IMR-90 (cell line): ENCODE measurements around the gene CD248. TPM values are rescaled to one million over a fixed set of nuclear protein-coding genes. Genes with fewer than 3 reads are reported as not detected.

ENCODE experiments used
- ATAC-seq: fragments of 200-7000 bp; cut with Tn5 transposase; 2 replicates; pipeline ENCODE4 v1.9.1; 2020; ENCODE audit warnings: low read depth, mild to moderate bottlenecking, moderate library complexity
- BruUV-seq: library from RNA; stranded (reverse); fragments of 400-500 nt; replicated peaks from 2 replicates; lab custom pipeline; 2021; lab: Mats Ljungman, UMichigan
- CTCF ChIA-PET: fragments of 300-600 bp; formaldehyde crosslinking; extraction: SDS; loops from one replicate; lab custom pipeline; 2021; ENCODE audit warnings: antibody characterized with exemption; lab: Yijun Ruan, JAX
- POLR2A ChIA-PET: fragments of 300-600 bp; sonication (Branson Sonifier 250); formaldehyde crosslinking; loops from one replicate; lab custom pipeline; 2022; ENCODE audit warnings: antibody characterized with exemption; ENCODE audit not compliant: unreplicated experiment; lab: Charles Lee
- DNase-seq: peaks from one replicate; pipeline ENCODE4 v3.0.0; 2013
- H2AFZ ChIP-seq: replicated peaks from 2 replicates; pipeline ENCODE3; 2013; ENCODE audit warnings: low read length, mild to moderate bottlenecking; ENCODE audit not compliant: poor library complexity
- H2AK5ac ChIP-seq: 2 replicates; pipeline ENCODE4 v1.6.1; 2013; ENCODE audit warnings: low read depth, low read length, inconsistent platforms
- H2AK9ac ChIP-seq: replicated peaks from 2 replicates; pipeline ENCODE3; 2013; ENCODE audit warnings: mild to moderate bottlenecking, low read depth, low read length, moderate library complexity; ENCODE audit not compliant: poor library complexity
- H2BK120ac ChIP-seq: 2 replicates; pipeline ENCODE4 v1.6.1; 2013; ENCODE audit warnings: low read depth, low read length, inconsistent platforms
- H2BK15ac ChIP-seq: 3 replicates; pipeline ENCODE4 v1.6.1; 2013; ENCODE audit warnings: low read depth, low read length, inconsistent platforms
- H2BK20ac ChIP-seq: 2 replicates; pipeline ENCODE4 v1.6.1; 2013; ENCODE audit warnings: low read depth, mild to moderate bottlenecking, inconsistent platforms, low read length, moderate library complexity
- H2BK5ac ChIP-seq: 2 replicates; pipeline ENCODE4 v1.6.1; 2013; ENCODE audit warnings: mild to moderate bottlenecking, low read depth, low read length, inconsistent platforms; ENCODE audit not compliant: poor library complexity, severe bottlenecking
- H3K14ac ChIP-seq: replicated peaks from 2 replicates; pipeline ENCODE4 v1.6.1; 2013; ENCODE audit warnings: low read depth, low read length, inconsistent platforms
- H3K18ac ChIP-seq: 2 replicates; pipeline ENCODE4 v1.6.1; 2013; ENCODE audit warnings: low read depth, low read length, control low read depth
- H3K23ac ChIP-seq: 2 replicates; pipeline ENCODE4 v1.6.1; 2013; ENCODE audit warnings: low read depth, low read length, inconsistent platforms
- H3K27ac ChIP-seq: 2 replicates; pipeline ENCODE4 v1.5.1; 2013; ENCODE audit warnings: mild to moderate bottlenecking, control low read depth, low read length; ENCODE audit not compliant: insufficient read depth
- H3K27me3 ChIP-seq: 2 replicates; pipeline ENCODE4 v1.6.1; 2013; ENCODE audit warnings: low read length; ENCODE audit not compliant: control insufficient read depth, insufficient read depth
- H3K36me3 ChIP-seq: 2 replicates; pipeline ENCODE4 v1.6.1; 2013; ENCODE audit warnings: low read length, mixed read lengths; ENCODE audit not compliant: control insufficient read depth, insufficient read depth
- H3K4ac ChIP-seq: 2 replicates; pipeline ENCODE4 v1.6.1; 2013; ENCODE audit warnings: low read depth, low read length, inconsistent platforms
- H3K4me1 ChIP-seq: 2 replicates; pipeline ENCODE4 v1.6.1; 2013; ENCODE audit warnings: low read length, mixed read lengths; ENCODE audit not compliant: control insufficient read depth, insufficient read depth
- H3K4me2 ChIP-seq: 2 replicates; pipeline ENCODE4 v1.6.1; 2013; ENCODE audit warnings: low read depth, mild to moderate bottlenecking, control low read depth, low read length, moderate library complexity
- H3K4me3 ChIP-seq: 2 replicates; pipeline ENCODE4 v1.5.1; 2013; ENCODE audit warnings: low read depth, mild to moderate bottlenecking, control low read depth, low read length, moderate library complexity; ENCODE audit not compliant: insufficient read depth
- H3K56ac ChIP-seq: 2 replicates; pipeline ENCODE4 v1.6.1; 2013; ENCODE audit warnings: low read length, inconsistent platforms; ENCODE audit not compliant: insufficient read depth; ENCODE audit errors: extremely low read depth
- H3K79me1 ChIP-seq, 2 experiments: 2 replicates each; pipeline ENCODE4 v1.6.1; 2013; ENCODE audit warnings: low read length in 2 of 2, inconsistent platforms in 1 of 2, low read depth in 1 of 2
- H3K9ac ChIP-seq: 2 replicates; pipeline ENCODE4 v1.6.1; 2013; ENCODE audit warnings: low read depth, low read length, control low read depth
- H3K9me1 ChIP-seq: 2 replicates; pipeline ENCODE4 v1.6.1; 2013; ENCODE audit warnings: low read length, inconsistent platforms; ENCODE audit not compliant: insufficient read depth
- H3K9me3 ChIP-seq: 2 replicates; pipeline ENCODE4 v1.6.1; 2013; ENCODE audit warnings: low read length; ENCODE audit not compliant: control insufficient read depth, insufficient read depth
- H4K20me1 ChIP-seq: 2 replicates; pipeline ENCODE4 v1.6.1; 2013; ENCODE audit warnings: low read length, inconsistent platforms; ENCODE audit not compliant: insufficient read depth
- H4K5ac ChIP-seq: 2 replicates; pipeline ENCODE4 v1.6.1; 2013; ENCODE audit warnings: mild to moderate bottlenecking, low read depth, low read length, control low read depth
- H4K8ac ChIP-seq, 2 experiments: 2 replicates each; pipeline ENCODE4 v1.6.1; 2013; ENCODE audit warnings: low read depth in 2 of 2, low read length in 2 of 2, control low read depth in 1 of 2, inconsistent platforms in 1 of 2
- H4K91ac ChIP-seq: 2 replicates; pipeline ENCODE4 v1.6.1; 2013; ENCODE audit warnings: low read depth, low read length, inconsistent platforms; ENCODE audit not compliant: insufficient read depth
- MAZ ChIP-seq: IDR thresholded peaks from 2 replicates; pipeline ENCODE4 v1.6.1; 2012; ENCODE audit warnings: low read depth, mild to moderate bottlenecking, low read length, improper control_type of control experiment, moderate library complexity, borderline replicate concordance
- POLR2A ChIP-seq: IDR thresholded peaks from 2 replicates; pipeline ENCODE4 v1.6.1; 2012; ENCODE audit warnings: mild to moderate bottlenecking, low read depth, low read length
- SMC3 ChIP-seq: fragments of 150-350 bp; IDR thresholded peaks from 2 replicates; pipeline ENCODE4 v1.6.1; 2016; ENCODE audit warnings: low read depth, mild to moderate bottlenecking, antibody characterized with exemption, low read length, moderate library complexity
- WGBS, 2 experiments: methylation state at CpG; one replicate each; pipeline versions ENCODE4 v1.1.5 to v1.1.7; 2013; ENCODE audit warnings: missing lambda C conversion rate in 2 of 2; ENCODE audit not compliant: insufficient read length in 1 of 2; ENCODE audit errors: extremely low coverage in 2 of 2; 5-methylcytosine and 5-hydroxymethylcytosine counted together
- dilution Hi-C: fragments of 300-500 bp; cut with HindIII; formaldehyde crosslinking; loops from one replicate; pipeline ENCODE4 v1.14.3; 2018; ENCODE audit warnings: low sequenced_read_pairs; ENCODE audit not compliant: unreplicated experiment
- in situ Hi-C: fragments of 300-500 bp; cut with MboI; formaldehyde crosslinking; loops from 3 replicates; pipeline ENCODE4 v1.14.3; 2019; ENCODE audit warnings: low sequenced_read_pairs, inconsistent platforms, mixed read lengths
- intact Hi-C: fragments of 100-400 bp; cut with micrococcal nuclease; formaldehyde crosslinking; loops from 2 replicates; pipeline ENCODE4 v1.10.0; 2022
- polyA plus RNA-seq, 3 experiments: library from polyadenylated mRNA; depleted of rRNA; stranded (reverse); fragments of >200 nt; gene quantifications; 2 replicates each; pipeline ENCODE4 v1.2.3, GENCODE V29; 2012; ENCODE audit warnings: low replicate concordance in 1 of 3
- total RNA-seq: library from RNA; depleted of rRNA; stranded (reverse); fragments of >200 nt; gene quantifications from 2 replicates; pipeline ENCODE4 v1.2.3, GENCODE V29; 2012

The CD248 gene
- total and polyA plus RNA-seq, 2 of the 4 experiments (the other 2 are of a cell fraction), result 19.5 to 223 TPM

- BruUV-seq, result no TSS peak
- peaks cover 2% of the 10 kb centered on the region for H3K9me1 ChIP-seq
- peak overlapping the region; percentile 95 for H3K9ac ChIP-seq
- in situ Hi-C loops, result no loop called here
- peak overlapping the region; percentile 77 for H2AK5ac ChIP-seq
- H4K91ac ChIP-seq, result peak overlapping the region; percentile 77
- peak overlapping the region; percentile 76 for H3K56ac ChIP-seq
- H2AK9ac ChIP-seq, result peak overlapping the region; percentile 93
- H3K4me2 ChIP-seq, result peak overlapping the region; percentile 92
- peak overlapping the region; percentile 89 for H2BK120ac ChIP-seq
- H3K36me3 ChIP-seq, result no peaks in the 10 kb centered on the region
- peaks cover 0 to 34% of the 10 kb centered on the region in 2 experiments; a peak in 2 of 4 replicates for H3K79me1 ChIP-seq
- peak overlapping the region; percentile 37 for H3K23ac ChIP-seq
- peak overlapping the region; percentile 11; the same call in 1 of the 3 replicates for H2BK15ac ChIP-seq
- CTCF ChIA-PET, result interaction anchor here (0.5 to 2.4 kb wide), 9 partner anchors 10 to 76 kb away, joined by 3 to 17 read pairs (median 5); partner anchors contain the start of gene RIN1
- peak overlapping the region; percentile 81 for H3K4ac ChIP-seq
- H4K20me1 ChIP-seq, result peaks cover 39% of the 10 kb centered on the region
- H3K4me1 ChIP-seq, result peaks cover 20% of the 10 kb centered on the region
- peak overlapping the region; percentile 34 for H4K5ac ChIP-seq
- peak; percentile 75 for ATAC-seq
- peak overlapping the region; percentile 94 for H3K14ac ChIP-seq
- POLR2A ChIA-PET, result interaction anchor here (0.6 to 2.9 kb wide), 7 partner anchors 9 to 74 kb away, joined by 3 to 23 read pairs (median 6); partner anchors contain the start of gene RIN1
- dilution Hi-C loops, result no loop called here
- H3K27ac ChIP-seq, result peak overlapping the region; percentile 93
- peak overlapping the region; percentile 53 to 74; a peak in 3 of 4 replicates for H4K8ac ChIP-seq
- TF ChIP-seq POLR2A (peak; percentile 68; the same call in 1 of the 2 replicates), SMC3 (no peak), MAZ (peak; percentile 72)
- H3K4me3 ChIP-seq, result peak overlapping the region; percentile 72
- peak; percentile 99 for DNase-seq
- WGBS, 2 experiments, result 0% methylated on average over 8 of the region's 52 CpGs; no CpG with 5 or more reads in 1 of the 2 experiments
- H3K27me3 ChIP-seq, result no peaks in the 10 kb centered on the region
- intact Hi-C loops, result loop anchor here (1.0 kb wide), 2 partner anchors 16 to 24 kb away; partner anchors contain the start of gene RIN1
- no peaks in the 10 kb centered on the region for H3K9me3 ChIP-seq
- H2BK5ac ChIP-seq, result peak overlapping the region; percentile 77
- H3K18ac ChIP-seq, result peak overlapping the region; percentile 35
- H2AFZ ChIP-seq, result peak overlapping the region; percentile 94
- H2BK20ac ChIP-seq, result no peak overlapping the region
Measured at GRCh38 chr11:66312549-66313320, 4.1 kb downstream of the CD248 start.
